HG03432 (cell line): ENCODE data around the gene SPTLC3.
A peak's percentile ranks its signal among the peaks of the same experiment; 100 is the strongest.

ENCODE experiments used
- ATAC-seq: cut with Tn5 transposase; IDR thresholded peaks from one replicate; pipeline ENCODE4 v1.9.1; 2021; ENCODE audit warnings: mild to moderate bottlenecking, moderate library complexity; ENCODE audit not compliant: unreplicated experiment

Gene SPTLC3

DNA sequence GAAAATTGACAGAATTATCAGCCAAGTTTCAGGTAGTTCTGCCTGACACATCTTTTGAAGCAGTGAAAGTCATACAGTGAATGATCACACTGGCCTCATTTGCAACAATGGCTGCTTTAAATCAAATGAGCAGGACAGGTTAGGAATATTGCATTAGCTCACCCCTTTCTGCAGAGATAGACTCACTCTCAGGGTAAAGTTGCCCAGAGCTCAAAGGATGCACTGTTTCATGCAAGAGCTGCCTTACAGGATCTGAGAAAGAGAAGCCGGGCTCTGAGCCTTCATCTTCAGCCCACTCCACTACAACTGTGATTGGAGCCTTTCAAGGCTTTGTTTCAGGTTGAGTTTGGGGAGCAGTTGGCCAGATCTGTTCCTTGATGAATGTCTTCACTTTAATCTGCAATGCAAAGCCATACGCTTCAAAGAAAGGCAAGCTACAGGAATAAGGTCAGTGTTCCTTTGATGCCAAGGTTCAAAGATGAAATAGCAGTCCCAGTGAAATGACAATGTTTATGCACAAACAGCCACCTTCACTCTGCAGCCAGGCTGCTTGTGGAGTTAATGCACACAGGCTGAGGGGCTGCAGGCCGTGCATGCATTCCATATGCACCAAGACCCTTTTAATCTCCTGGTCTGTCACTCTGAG, 121.4 kb downstream of the SPTLC3 start:
- no peak for ATAC-seq

DNA sequence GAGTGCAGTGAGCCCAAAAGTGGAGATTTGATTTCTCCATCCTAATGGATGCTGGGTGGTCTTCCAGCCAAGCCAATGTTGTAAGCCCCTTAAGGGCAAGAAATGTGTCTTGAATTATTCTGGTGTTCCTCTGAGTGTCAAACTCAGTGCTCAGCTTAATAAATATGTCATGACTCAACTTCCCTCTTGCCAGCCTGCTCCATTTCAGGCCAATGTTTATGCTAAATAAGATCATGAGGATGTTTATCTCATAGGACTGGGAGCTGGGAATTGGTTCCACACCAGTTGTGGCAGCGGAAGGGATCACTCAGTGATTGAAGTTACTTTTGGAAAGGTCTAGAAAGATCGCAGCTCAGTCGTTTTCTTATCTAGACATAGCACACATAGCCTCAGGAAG, 121.9 kb downstream of the SPTLC3 start:
- ATAC-seq, result no peak

DNA sequence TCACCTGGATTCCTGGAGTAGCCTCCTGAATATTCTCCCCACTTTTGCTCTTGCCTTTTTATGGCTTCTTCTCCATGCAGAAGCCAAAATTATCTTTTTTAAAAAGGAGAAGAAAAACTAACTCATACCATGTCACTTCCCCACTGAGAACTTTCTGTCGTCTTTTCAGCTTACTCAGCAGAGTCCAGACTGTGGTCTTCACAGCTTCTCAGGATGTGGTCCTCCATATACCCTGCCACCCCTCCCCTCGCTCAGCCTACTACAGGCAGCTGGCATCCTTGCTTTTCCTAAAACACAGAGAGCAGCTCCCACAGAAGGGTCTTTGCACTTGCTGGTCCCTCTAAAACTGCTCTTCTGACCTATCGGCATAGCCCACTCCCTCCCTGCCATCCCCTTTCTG, 122.9 kb downstream of the SPTLC3 start:
- ATAC-seq, result no peak

DNA sequence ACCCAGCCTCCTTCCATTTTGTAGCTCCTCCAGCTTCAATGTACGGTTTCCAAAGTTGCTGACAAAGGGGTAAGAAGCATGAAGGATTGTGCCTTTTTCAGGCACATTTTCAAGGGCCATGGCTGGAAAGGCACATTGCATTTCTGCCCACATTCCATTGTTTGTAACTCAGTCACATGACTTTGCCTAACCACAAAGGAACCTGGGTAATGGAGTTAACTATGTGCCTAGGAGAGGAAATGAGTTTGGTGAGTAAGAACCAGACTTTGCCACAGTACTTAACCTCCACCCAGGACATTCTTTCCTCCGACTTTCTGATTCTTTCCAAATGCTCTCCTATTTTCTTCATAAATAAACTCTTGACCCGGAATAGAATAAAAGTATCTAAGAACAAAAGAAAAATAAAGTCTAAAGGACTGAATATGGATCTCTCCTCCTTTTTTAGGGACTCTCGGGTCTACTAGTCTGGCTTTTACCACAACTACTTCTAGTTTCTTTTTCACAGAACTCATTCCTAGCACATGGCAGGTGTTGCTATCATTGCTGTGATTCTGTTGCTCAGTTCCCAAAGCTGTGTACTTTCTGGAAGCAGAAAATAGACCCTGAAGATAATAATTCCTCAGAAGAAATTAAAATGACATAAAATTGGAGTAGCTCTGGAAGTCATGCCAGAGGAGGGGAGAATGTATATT, 130.8 kb downstream of the SPTLC3 start:
- peak; percentile 42 for ATAC-seq

DNA sequence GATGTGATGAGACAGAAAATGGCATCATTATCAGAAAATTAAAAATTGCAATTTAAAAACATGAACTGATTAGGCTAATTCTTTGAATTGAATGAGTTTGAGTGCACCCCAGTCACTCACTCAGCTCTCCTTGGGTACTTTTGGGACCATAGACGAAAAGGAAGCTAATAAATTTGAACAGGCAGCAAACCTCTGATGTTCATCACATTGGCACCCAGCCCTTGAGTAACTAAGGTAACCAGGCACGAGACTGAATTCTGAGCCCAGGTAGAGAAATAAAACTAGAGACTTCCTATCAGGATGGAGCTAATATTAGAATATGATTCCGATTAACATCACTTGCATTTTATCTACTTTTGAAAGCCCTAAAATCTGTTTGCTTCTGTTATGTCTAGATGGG, 131.4 kb downstream of the SPTLC3 start:
- ATAC-seq, result no peak

DNA sequence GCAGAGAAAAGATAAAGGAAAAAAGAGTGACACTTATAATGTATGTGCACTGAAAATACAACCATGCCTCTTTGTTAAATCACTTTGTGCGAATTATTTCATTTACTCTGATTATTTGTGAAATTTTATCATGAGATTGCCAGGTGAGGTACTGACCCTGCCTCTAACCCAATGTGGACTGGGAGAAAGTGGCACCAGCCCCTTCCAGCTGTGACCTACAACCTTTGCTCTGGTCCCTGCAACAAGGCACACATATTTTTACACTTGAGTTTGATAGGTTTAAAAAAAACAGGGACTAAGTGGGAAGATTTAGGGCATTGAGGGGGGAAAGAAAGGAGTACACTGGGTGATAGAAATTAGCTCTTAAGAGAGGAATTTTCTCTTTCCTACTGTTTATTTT, 132.0 kb downstream of the SPTLC3 start:
- ATAC-seq, result no peak

DNA sequence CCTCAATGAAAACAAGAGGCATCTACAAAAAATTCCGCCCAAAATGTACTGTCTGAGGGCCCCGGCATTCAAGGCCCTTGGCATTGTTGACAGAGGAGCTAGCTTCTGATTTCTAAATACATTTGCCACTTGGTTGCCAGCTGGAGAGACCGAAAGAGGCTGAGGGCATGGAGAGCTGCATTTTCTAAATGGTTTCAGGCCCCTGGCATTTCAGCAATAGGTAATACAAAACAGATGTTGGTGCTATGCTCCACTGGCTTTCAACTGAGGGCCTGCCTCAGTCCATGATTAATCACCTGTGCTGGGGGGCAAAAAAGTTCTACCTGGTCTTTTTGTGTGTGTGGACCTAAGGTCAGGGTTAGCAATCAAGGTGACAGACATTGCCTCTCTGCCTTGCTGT, 132.8 kb downstream of the SPTLC3 start:
- ATAC-seq, result no peak

DNA sequence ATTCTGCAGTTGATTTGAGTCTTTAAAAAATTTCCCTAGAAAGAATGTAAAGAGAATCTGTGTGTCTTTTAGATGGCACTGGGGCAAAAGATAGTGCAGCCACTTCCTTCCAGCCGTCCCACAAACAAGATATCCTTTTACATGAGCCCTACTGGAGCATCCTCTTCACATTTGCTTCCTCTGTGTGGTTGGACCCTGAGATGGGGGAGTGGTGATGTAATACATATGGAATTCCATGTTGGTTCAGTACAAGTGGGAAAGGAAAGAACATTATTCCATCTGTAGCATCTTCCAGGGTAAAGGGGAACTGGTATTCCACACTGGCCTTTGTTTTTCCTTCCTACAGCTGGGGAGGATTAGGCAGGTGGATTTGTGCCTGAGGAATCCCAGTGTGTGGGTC, 133.4 kb downstream of the SPTLC3 start:
- no peak for ATAC-seq

DNA sequence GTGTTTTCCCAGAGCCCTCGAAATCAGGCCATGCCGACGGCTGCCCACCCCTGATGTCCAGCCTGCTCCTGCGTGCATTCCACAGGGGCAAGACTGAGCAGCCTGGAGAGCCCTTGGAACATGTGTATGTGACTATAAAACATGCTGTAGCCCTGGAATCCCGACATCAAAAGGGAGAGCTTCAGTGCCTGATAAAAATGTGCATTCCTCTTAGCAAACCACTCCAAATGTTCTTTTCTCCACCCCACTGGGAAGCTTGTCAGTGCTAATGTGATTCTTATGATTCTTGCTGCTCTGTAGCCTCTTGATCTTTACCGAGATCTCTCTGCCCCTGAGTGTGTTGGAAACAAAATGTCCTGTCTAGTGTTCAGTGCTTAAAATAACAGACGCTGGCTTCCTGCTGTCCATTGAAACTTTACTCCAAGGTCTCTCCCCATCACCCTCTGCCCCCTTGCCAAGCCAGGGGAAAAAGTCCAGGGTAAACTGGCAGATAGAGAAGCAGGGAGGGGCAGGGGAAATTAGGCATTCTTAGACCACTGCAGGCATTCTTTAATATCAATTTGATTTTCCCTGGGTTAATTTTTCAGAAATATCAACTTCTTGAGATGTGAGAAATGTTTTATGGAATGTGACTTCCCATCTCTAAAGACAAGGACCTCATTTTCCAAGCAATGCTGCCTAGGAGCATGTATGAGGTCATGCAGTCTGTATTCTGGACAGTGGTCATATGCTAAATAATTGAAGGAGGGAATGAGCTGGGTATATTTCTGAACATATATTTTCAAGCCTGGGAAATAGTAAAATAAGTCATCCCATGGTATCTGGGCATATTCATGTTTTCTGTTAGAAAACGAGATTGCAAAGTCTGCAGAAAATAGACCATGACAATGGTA, 138.5 kb downstream of the SPTLC3 start:
- ATAC-seq, result no peak

DNA sequence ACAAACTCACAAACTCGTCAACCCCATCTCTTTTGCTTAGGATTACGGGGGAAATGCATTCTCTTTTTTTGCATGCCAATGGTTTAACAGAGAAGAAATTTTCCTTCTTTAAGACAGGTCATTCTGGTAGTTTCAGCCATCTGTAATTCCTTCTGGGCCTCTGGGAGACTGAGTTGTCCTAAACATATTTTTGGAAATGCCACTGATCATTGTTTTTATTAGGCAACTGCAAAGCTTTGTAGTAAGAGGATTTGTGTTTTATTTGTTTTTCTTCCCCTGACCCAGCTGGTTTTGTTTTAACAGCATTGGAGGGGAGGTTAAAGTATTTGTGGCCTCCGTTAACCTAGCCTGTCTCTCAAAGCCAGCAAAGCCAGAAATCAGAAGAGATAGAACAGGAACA, 139.2 kb downstream of the SPTLC3 start:
- no peak for ATAC-seq

DNA sequence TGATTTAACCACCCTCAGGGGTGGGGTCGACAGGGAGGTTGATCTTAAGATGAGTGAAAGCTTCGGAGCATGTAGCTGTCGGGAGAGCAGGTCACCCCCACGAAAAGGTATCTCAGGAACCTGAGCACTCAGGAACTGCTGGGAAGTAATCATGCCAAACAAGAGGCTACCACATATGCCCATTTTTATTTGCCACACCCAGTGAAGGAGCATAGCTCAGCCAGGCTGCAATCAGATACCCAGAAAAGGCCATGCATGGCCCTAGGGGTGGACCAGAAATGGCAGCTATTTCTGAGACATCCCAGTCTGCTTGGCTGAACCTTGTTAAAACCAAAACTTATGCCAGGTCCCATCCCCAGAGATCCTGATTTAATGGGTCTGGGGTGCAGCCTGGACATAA, 139.6 kb downstream of the SPTLC3 start:
- ATAC-seq, result no peak

DNA sequence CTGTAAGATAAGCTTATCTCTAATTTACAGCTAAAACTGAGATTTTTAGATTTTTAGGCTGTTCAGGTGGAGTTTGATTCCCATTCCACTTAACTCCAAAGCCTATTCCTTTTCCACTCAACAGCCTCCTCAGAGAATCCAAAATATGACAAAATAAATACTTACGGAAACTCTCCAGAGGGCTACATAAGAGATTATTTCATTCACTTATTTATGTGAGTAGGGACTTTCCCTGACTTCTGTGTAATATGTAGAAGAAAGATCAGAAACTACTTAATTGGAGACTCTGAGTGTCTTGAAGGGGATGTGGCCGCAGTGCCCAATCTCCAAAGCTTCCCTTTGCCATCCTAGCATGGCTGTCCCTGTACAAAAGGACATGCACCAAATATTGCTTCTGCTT, 140.2 kb downstream of the SPTLC3 start:
- ATAC-seq, result no peak

DNA sequence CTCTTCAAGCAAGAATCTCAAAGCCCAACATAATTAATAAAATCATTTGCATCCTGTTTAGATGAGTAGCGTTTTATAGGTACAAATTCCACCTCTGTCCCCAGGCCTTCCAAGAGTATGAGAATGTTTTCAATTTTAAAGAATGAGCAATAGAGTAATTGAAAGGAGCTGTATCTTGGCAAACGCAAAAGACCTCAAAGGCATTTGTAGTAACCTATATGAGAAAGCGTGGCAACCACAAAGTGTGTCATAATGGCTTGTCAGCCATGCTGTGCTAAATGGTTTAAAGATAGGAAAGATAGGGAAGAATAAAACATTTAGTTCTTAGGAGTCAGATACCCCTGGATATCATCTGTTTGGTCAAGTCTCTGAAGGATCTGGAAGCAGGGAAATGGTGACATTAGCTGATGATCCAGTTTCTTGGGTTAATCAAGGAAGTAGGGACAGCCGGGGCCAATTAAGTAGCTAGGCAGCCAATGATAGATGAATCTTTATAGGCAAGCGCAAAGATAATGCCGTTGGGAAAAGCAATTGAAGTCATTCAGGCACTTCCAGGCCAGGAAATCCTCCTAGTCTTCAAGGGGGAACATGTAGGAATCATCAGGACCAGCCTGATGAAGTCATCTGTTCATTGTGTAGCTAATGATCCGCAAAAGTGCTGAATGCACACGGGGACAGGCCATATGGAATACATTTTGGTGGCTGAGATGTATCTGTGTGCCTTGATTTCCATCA, 140.8 kb downstream of the SPTLC3 start:
- no peak for ATAC-seq

DNA sequence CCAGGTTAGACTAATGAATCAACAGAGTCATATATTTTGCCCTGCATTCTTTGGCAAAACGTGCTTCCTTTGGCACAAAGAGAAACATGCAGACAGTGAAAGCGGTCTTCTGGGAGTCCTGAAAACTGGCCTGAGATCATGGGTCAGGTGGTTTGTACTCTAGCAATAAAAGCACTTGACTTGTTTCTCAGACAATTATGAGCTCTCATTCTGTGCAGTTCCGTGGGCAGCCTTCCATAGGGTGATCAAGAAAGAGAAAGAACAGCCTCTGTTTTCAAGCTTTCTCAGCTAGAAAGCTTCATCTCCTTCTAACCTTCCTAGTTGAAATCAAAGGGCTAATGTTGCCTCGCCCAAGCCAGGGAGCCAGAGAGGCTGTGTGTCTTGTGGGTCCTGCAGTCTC, 149.6 kb downstream of the SPTLC3 start:
- ATAC-seq, result no peak

DNA sequence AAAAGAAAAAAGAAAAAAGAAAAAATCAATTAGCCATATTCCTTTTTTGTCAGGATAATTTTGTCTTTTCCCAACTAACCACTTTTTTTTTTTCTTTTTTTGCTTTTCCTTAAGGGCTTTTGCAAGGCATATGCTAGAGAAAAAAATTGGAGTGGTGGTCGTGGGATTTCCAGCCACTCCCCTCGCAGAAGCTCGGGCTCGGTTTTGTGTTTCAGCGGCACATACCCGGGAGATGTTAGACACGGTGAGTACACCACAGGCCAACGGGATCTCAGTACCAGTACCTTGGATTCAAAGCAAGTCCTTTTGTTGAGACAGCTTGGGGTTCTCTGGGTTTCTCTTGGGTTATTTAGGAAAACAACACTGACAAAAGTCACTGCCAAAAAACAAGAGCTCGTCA, 151.1 kb downstream of the SPTLC3 start:
- no peak for ATAC-seq

DNA sequence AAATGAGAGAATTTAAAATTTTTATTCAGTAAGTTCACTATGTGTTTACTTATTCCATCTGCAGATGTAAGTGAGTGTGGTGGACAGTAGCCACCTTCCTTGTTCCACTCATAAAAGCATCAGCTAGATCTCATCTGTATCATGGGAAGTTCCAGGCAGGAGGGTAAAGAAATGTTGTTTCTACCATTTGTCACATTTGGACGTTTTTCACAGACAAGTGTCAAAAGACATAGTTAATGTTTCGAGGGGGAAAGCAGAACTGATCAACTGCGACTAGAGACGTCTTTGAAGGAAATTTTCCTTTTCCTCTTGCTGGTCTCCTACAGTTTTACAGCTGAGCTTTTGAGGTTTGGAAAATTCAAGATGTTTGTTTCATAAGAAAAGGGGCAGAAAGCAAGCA, 156.4 kb downstream of the SPTLC3 start:
- no peak for ATAC-seq

DNA sequence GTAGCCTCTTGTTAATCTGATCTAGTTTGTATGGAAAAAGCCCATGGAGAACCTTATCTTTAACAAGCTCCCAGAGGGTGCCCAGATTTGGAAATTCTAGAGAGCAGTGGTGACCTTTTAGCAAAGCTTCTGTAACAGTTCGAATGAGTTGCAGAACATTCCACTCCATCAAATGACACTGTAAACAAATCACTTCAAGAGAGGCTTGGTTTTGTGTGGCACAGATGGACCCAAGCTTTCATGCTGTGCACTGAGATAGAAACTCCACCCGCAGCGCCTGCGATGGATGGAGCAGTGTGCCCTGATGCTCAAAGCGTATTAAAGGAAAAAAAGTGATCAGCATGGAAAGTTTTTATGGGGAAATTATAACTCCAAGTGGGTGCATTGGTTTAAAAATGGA, 157.2 kb downstream of the SPTLC3 start:
- no peak for ATAC-seq

DNA sequence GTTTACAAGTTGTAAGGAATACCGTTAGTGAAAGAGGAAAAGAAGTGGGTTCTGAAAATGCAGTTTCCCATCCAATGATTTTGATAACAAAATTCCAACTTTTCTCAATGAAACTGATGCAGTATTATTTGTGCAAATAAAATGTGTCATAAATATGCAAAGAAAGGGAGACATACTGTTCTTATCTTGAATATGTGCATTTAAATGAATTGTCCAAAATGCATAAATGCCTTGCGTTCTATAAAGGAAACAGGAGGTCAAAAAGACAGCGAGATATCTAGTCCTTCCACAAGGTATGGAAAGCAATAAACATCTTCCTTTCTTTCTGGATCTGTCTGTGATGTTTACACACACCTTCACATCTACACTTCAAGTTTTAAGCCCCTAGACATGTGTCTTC, 157.7 kb downstream of the SPTLC3 start:
- ATAC-seq, result no peak

DNA sequence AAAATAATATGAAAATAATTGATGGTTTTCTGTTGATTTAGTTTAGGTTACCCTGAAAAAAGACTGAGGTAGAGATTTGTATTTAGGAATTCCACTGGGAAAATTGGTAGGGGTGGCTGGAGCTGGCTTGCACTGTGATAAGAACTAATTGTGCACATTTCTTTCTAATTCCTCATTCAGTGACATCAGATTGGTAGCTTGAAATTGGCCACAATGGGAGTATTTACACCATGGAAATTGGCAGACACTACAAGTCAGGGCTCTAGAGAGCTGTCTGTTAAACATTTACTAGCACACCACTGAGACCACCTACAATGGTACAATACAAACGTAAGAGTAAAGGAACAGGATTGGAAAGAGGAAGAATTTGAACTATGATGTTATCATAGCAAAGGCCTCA, 160.3 kb downstream of the SPTLC3 start:
- ATAC-seq, result no peak

DNA sequence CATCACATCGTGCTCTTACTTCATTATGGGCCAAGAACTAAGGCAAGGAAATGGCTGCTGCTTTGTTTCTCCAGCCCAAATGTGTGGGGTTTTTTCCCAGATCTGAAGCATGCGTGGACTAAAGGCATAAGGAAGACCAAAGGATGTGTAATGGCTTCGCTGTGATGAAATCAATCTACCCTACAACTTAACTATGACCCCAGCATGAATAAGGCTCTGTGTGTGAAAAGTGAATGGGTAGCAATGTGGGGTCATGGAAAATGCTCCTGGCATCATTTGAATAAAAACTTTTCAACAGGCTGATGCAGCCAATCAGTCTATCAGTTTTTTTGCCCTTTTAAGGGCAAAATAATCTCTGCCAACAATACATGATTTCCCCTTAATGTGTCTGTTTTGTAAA, 162.0 kb downstream of the SPTLC3 start:
- no peak for ATAC-seq

DNA sequence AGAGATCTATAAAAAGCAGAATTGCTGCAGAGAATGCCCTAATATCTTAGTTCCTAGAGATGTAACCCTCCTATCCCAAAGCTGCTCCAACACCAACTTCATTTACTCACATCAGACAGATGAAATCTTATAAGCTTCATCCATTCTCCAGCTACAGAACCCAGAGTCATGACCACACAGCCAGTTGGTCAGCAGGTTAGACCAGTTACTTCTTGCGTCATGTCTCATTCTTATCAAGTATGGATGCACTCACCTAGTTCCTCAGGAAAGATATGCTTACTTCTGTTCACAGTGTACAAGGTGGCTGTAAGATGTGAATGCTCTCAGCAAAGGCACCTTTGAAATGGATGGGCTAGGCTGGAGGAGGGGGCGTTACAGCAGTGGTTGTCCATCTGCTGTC, 164.4 kb downstream of the SPTLC3 start:
- ATAC-seq, result no peak
